HepG2 (cell line): ENCODE data around the gene TNPO3. TPM values are rescaled to one million over a fixed set of nuclear protein-coding genes. Genes with fewer than 3 reads are reported as not detected.

Experiments used
- ATAC-seq: fragments of 200-7000 bp; cut with Tn5 transposase; 3 replicates; pipeline ENCODE4 v1.9.1; 2020; ENCODE audit warnings: mild to moderate bottlenecking, moderate library complexity
- BruUV-seq: library from RNA; stranded (reverse); fragments of 400-500 nt; replicated peaks from 2 replicates; lab custom pipeline; 2021; lab: Mats Ljungman, UMichigan
- CTCF ChIA-PET: fragments of 300-600 bp; formaldehyde crosslinking; extraction: SDS; loops from one replicate; lab custom pipeline; 2021; ENCODE audit warnings: low total read pairs, inconsistent platforms, low intra/inter-chr PET ratio; lab: Yijun Ruan, JAX
- POLR2A ChIA-PET: fragments of 350-600 bp; sonication (Branson Sonifier 250); formaldehyde crosslinking; loops from one replicate; lab custom pipeline; 2020; ENCODE audit warnings: antibody characterized with exemption, inconsistent platforms; lab: Yijun Ruan, JAX
- DNase-seq: peaks from one replicate; pipeline ENCODE4 v3.0.0-alpha.2; 2015; ENCODE audit warnings: low spot score
- FAIRE-seq: peaks from 3 replicates; lab custom pipeline; 2011; peaks lifted over from hg19 to GRCh38; lab: Jason Lieb, UNC
- H2AFZ ChIP-seq: one replicate; pipeline ENCODE4 v1.6.1; 2011; ENCODE audit warnings: low read length, inconsistent platforms
- H3K27ac ChIP-seq: fragments of 300-600 bp; 3 replicates; pipeline ENCODE4 v1.8.0; 2011; ENCODE audit warnings: mixed run types, mild to moderate bottlenecking, mixed read lengths, low read length, inconsistent platforms; ENCODE audit not compliant: insufficient read depth; ENCODE audit errors: extremely low read length
- H3K27me3 ChIP-seq, 2 experiments: fragments of 200-600 bp in 1 of 2; 2 replicates in 1 of 2; 3 replicates in 1 of 2; pipeline versions ENCODE4 v1.6.0 to v1.8.0; 2011; ENCODE audit warnings: low read length in 2 of 2, mild to moderate bottlenecking in 2 of 2, moderate library complexity in 2 of 2, inconsistent platforms in 1 of 2; ENCODE audit not compliant: insufficient read depth in 2 of 2, control insufficient read depth in 1 of 2
- H3K36me3 ChIP-seq, 2 experiments: fragments of 200-600 bp in 1 of 2; replicated peaks in 1 of 2; 2 replicates in 1 of 2; 3 replicates in 1 of 2; pipeline versions ENCODE4 v1.5.1 to v1.8.0; 2011; ENCODE audit warnings: low read length in 2 of 2, inconsistent platforms in 1 of 2; ENCODE audit not compliant: insufficient read depth in 2 of 2, control insufficient read depth in 1 of 2
- H3K4me1 ChIP-seq: 2 replicates; pipeline ENCODE4 v1.5.1; 2012; ENCODE audit warnings: low read length, inconsistent platforms; ENCODE audit not compliant: insufficient read depth
- H3K4me2 ChIP-seq: 2 replicates; pipeline ENCODE4 v1.6.0; 2011; ENCODE audit warnings: low read depth, low read length, inconsistent platforms
- H3K4me3 ChIP-seq, 3 experiments: fragments of 200-600 bp in 1 of 3; sonication (generic), shearing (Covaris generic) in 1 of 3; replicated peaks in 1 of 3; 2 replicates each; pipeline ENCODE4 v1.5.1; 2011 to 2016; ENCODE audit warnings: low read length in 3 of 3, inconsistent platforms in 2 of 3, low read depth in 2 of 3, mild to moderate bottlenecking in 2 of 3, control low read depth in 1 of 3, mixed read lengths in 1 of 3; ENCODE audit not compliant: insufficient read depth in 1 of 3
- H3K79me2 ChIP-seq: one replicate; pipeline ENCODE4 v1.6.1; 2011; ENCODE audit warnings: low read length, inconsistent platforms; ENCODE audit not compliant: insufficient read depth
- H3K9ac ChIP-seq: 2 replicates; pipeline ENCODE4 v1.6.0; 2011; ENCODE audit warnings: mild to moderate bottlenecking, low read depth, low read length, inconsistent platforms; ENCODE audit not compliant: insufficient read depth
- H3K9me3 ChIP-seq: 2 replicates; pipeline ENCODE4 v1.5.1; 2012; ENCODE audit warnings: mild to moderate bottlenecking, low read length
- H4K20me1 ChIP-seq: 2 replicates; pipeline ENCODE4 v1.6.0; 2011; ENCODE audit warnings: inconsistent platforms, mild to moderate bottlenecking, low read length, moderate library complexity; ENCODE audit not compliant: insufficient read depth
- AGO2 ChIP-seq: fragments of 200-400 bp; formaldehyde crosslinking; optimal IDR thresholded peaks from 2 replicates; pipeline ENCODE3; 2017; ENCODE audit warnings: mild to moderate bottlenecking, low read depth, low read length, moderate library complexity
- ARID2 ChIP-seq: sonication (generic); formaldehyde crosslinking; IDR thresholded peaks from 2 replicates; pipeline ENCODE4 v1.8.1; 2022; ENCODE audit warnings: mild to moderate bottlenecking, missing genetic modification reagents, borderline replicate concordance
- BRD4 ChIP-seq: sonication (generic); formaldehyde crosslinking; IDR thresholded peaks from 2 replicates; pipeline ENCODE4 v1.4.0; 2020; ENCODE audit warnings: missing genetic modification reagents
- ISL2 ChIP-seq: sonication (generic); formaldehyde crosslinking; IDR thresholded peaks from 2 replicates; pipeline ENCODE4 v1.5.0; 2020; ENCODE audit warnings: missing genetic modification reagents
- MAZ ChIP-seq, 2 experiments: sonication (generic) in 1 of 2; formaldehyde crosslinking in 1 of 2; IDR thresholded peaks; 2 replicates each; pipeline versions ENCODE4 v1.5.0 to v1.6.1; 2012 to 2020; ENCODE audit warnings: low read depth in 2 of 2, mild to moderate bottlenecking in 2 of 2, borderline replicate concordance in 1 of 2, improper control_type of control experiment in 1 of 2, low read length in 1 of 2, missing genetic modification reagents in 1 of 2, moderate library complexity in 1 of 2
- STAG1 ChIP-seq: sonication (generic); formaldehyde crosslinking; IDR thresholded peaks from 2 replicates; pipeline ENCODE4 v1.4.0; 2020; ENCODE audit warnings: missing genetic modification reagents
- STAT5B ChIP-seq: sonication (generic); formaldehyde crosslinking; IDR thresholded peaks from 2 replicates; pipeline ENCODE4 v1.4.0; 2020; ENCODE audit warnings: missing genetic modification reagents
- THYN1 ChIP-seq: sonication (generic); formaldehyde crosslinking; IDR thresholded peaks from 2 replicates; pipeline ENCODE4 v1.8.1; 2023; ENCODE audit warnings: low read depth, mild to moderate bottlenecking, moderate library complexity, missing genetic modification reagents, borderline replicate concordance
- ZBTB21 ChIP-seq: sonication (generic); formaldehyde crosslinking; IDR thresholded peaks from 2 replicates; pipeline ENCODE4 v1.4.0; 2020; ENCODE audit warnings: missing genetic modification reagents
- ZNF121 ChIP-seq: sonication (generic); formaldehyde crosslinking; IDR thresholded peaks from 2 replicates; pipeline ENCODE4 v1.5.0; 2020; ENCODE audit warnings: mild to moderate bottlenecking, missing genetic modification reagents
- ZNF281 ChIP-seq: sonication (generic); formaldehyde crosslinking; IDR thresholded peaks from 2 replicates; pipeline ENCODE4 v1.4.0; 2020; ENCODE audit warnings: missing genetic modification reagents, borderline replicate concordance
- ZNF468 ChIP-seq: sonication (generic); formaldehyde crosslinking; IDR thresholded peaks from 2 replicates; pipeline ENCODE4 v1.8.0; 2022; ENCODE audit warnings: mild to moderate bottlenecking, moderate library complexity, missing genetic modification reagents
- ZZZ3 ChIP-seq: sonication (generic); formaldehyde crosslinking; IDR thresholded peaks from 2 replicates; pipeline ENCODE4 v1.4.0; 2020; ENCODE audit warnings: missing genetic modification reagents, mild to moderate bottlenecking, borderline replicate concordance
- WGBS: methylation state at CpG from one replicate; pipeline ENCODE4 v1.1.6; 2017; ENCODE audit warnings: low lambda C conversion rate; 5-methylcytosine and 5-hydroxymethylcytosine counted together
- in situ Hi-C: cut with HindIII; loops from 2 replicates; pipeline ENCODE4 v1.10.0; 2017; ENCODE audit warnings: low pct_unique_long_range_greater_than_20kb; ENCODE audit not compliant: extremely low pct_ligation_motif_present
- intact Hi-C: fragments of 100-400 bp; cut with micrococcal nuclease; formaldehyde crosslinking; loops from one replicate; pipeline ENCODE4 v1.10.0; 2022; ENCODE audit not compliant: unreplicated experiment
- polyA plus RNA-seq, 8 experiments: library from polyadenylated mRNA; depleted of rRNA in 3 of 8; stranded (reverse) in 7 of 8; unstranded in 1 of 8; fragments of >200 nt; fragmentation: Illumina TruSeq in 4 of 8; extraction: Trizol in 4 of 8; gene quantifications; 2 replicates each; pipeline versions ENCODE4 v1.2.1 to v1.2.3, GENCODE V29; 2011 to 2016; ENCODE audit warnings: low read depth in 4 of 8, missing spikeins in 1 of 8, mixed read lengths in 1 of 8; ENCODE audit not compliant: insufficient read depth in 1 of 8
- total RNA-seq, 5 experiments: library from RNA; depleted of rRNA; stranded (reverse); fragments of >200 nt; fragmentation: Illumina TruSeq; extraction: Trizol; gene quantifications; 2 replicates each; pipeline ENCODE4 v1.2.3, GENCODE V29; 2016; ENCODE audit warnings: low read depth in 1 of 5

The TNPO3 gene
- total and polyA plus RNA-seq, 2 of the 13 experiments (the other 11 are each of a cell fraction or from before 2014, with no cell fraction given): 23.8 to 44.6 TPM

GRCh38 chr7:128947854-128948253 lies 107.1 kb downstream of the TNPO3 start:
- ChIA-PET POLR2A (no interaction called here), CTCF (interaction anchor here (2.0 kb wide), 1 partner anchor 43 kb away, joined by 8 read pairs; no protein-coding TSS in a partner anchor)
- Histone ChIP-seq H3K79me2 (no peaks in the 10 kb centered on the region), H3K9ac (no peak overlapping the region), H3K27ac (no peak overlapping the region), H3K4me3 (no peak overlapping the region), H3K4me1 (no peaks in the 10 kb centered on the region), H3K27me3 (no peaks in the 10 kb centered on the region), H3K9me3 (no peaks in the 10 kb centered on the region), H4K20me1 (no peaks in the 10 kb centered on the region), H3K4me2 (no peak overlapping the region), H2AFZ (no peak overlapping the region), H3K36me3 (peaks cover 0 to 6% of the 10 kb centered on the region in 2 experiments; a peak in 2 of 5 replicates)
- FAIRE-seq (no peak), DNase-seq (no peak), ATAC-seq (peak; percentile 11; the same call in 2 of the 3 replicates)
- intact Hi-C loops: no loop called here
- TF ChIP-seq ISL2 (CRISPR knock-in tag) (no peak), AGO2 (peak; percentile 33)
- no CpG with 5 or more reads among the region's 9 CpGs for WGBS
- no TSS peak for BruUV-seq
- in situ Hi-C loops: loop anchor here (5.0 kb wide), 1 partner anchor 41 kb away; no protein-coding TSS in a partner anchor

- POLR2A ChIA-PET: no interaction called here
- Histone ChIP-seq H3K9me3 (no peaks in the 10 kb centered on the region), H3K4me2 (no peak overlapping the region), H4K20me1 (no peaks in the 10 kb centered on the region), H3K27me3 (no peaks in the 10 kb centered on the region), H3K27ac (no peak overlapping the region), H3K4me3 (no peak overlapping the region), H2AFZ (no peak overlapping the region), H3K9ac (no peak overlapping the region), H3K36me3 (no peaks in the 10 kb centered on the region), H3K79me2 (no peaks in the 10 kb centered on the region), H3K4me1 (no peaks in the 10 kb centered on the region)
- CTCF ChIA-PET: interaction anchor here (2.0 kb wide), 1 partner anchor 43 kb away, joined by 8 read pairs; no protein-coding TSS in a partner anchor
- DNase-seq (no peak), ATAC-seq (peak; percentile 68), FAIRE-seq (no peak)
- WGBS: 86% methylated on average over 11 of the region's 22 CpGs
- BruUV-seq: no TSS peak
- in situ Hi-C loops (loop anchor here (5.0 kb wide), 1 partner anchor 40 kb away; no protein-coding TSS in a partner anchor), intact Hi-C loops (no loop called here)
- TF ChIP-seq ZBTB21 (CRISPR knock-in tag) (no peak), STAG1 (CRISPR knock-in tag) (peak; percentile 50), BRD4 (CRISPR knock-in tag) (no peak), ZZZ3 (CRISPR knock-in tag) (no peak), STAT5B (CRISPR knock-in tag) (no peak), ZNF121 (no peak), AGO2 (peak; percentile 71), ZNF468 (CRISPR knock-in tag) (no peak), ARID2 (no peak), THYN1 (CRISPR knock-in tag) (no peak), MAZ (IDR thresholded peaks at IDR 0.05; ENCODE audit: borderline replicate concordance, low read depth, low read length) (no peak), MAZ (CRISPR knock-in tag; IDR thresholded peaks at IDR 0.05; ENCODE audit: low read depth) (no peak), ZNF281 (CRISPR knock-in tag) (no peak)
Observed at GRCh38 chr7:128946936-128947830, 107.7 kb downstream of the TNPO3 start.
